ENCODE measurements around the gene ECD. TPM values are rescaled to one million over a fixed set of nuclear protein-coding genes. Genes with fewer than 3 reads are reported as not detected.

The ECD gene
- total and polyA plus RNA-seq, 10 of the 15 experiments (the other 5 are each of a cell fraction or from before 2014, with no cell fraction given), result 27.3 to 61.6 (median 44.0) TPM

GRCh38 chr10:73131913-73132686, 35.7 kb downstream of the ECD start:
- intact Hi-C loops (cut with micrococcal nuclease; ENCODE audit: unreplicated experiment) (no loop called here), in situ Hi-C loops (cut with MboI) (no loop called here)
- Histone ChIP-seq H2AFZ (ENCODE audit: control insufficient read depth, low read depth, low read length) (no peak overlapping the region), H3K27ac (ENCODE audit: control insufficient read depth, insufficient read depth) (no peak overlapping the region), H3K79me2 (ENCODE audit: control insufficient read depth, insufficient read depth, low read length) (no peaks in the 10 kb centered on the region), H3K9me3 (replicated peaks; ENCODE audit: control insufficient read depth, insufficient read depth, low read length) (no peaks in the 10 kb centered on the region), H3K4me2 (ENCODE audit: control insufficient read depth, insufficient read depth) (no peak overlapping the region), H3K9ac (ENCODE audit: control insufficient read depth, insufficient read depth, low read length) (no peak overlapping the region), H3K36me3 (ENCODE audit: control insufficient read depth in 2 of 2, insufficient read depth in 2 of 2, low read length in 1 of 2) (peaks cover 3 to 21% of the 10 kb centered on the region in 2 experiments; a peak in 3 of 4 replicates), H3K4me1 (ENCODE audit: control insufficient read depth, insufficient read depth, low read length) (no peaks in the 10 kb centered on the region), H3K27me3 (replicated peaks in 1 of 2; ENCODE audit: control insufficient read depth in 2 of 2, insufficient read depth in 2 of 2, low read length in 1 of 2) (no peaks in the 10 kb centered on the region), H4K20me1 (ENCODE audit: control insufficient read depth, insufficient read depth) (no peaks in the 10 kb centered on the region), H3K4me3 (no peak overlapping the region)
- RAD21 ChIA-PET (ENCODE audit: unreplicated experiment), result no interaction called here
- 98% methylated on average over 2 of the region's 2 CpGs for WGBS (ENCODE audit: insufficient coverage, insufficient replicate concordance, low lambda C conversion rate, missing lambda C conversion rate)
- SMC1A ChIA-PET (ENCODE audit: uncharacterized antibody, unreplicated experiment), result interaction anchor here (1.0 to 1.6 kb wide), 4 partner anchors 8 to 53 kb away, joined by 3 to 4 read pairs (median 3); partner anchors contain the start of gene P4HA1
- no TSS peak for BruUV-seq (replicated peaks)
- ATAC-seq, result no peak
- POLR2A ChIA-PET, result interaction anchor here (0.6 to 1.0 kb wide), 2 partner anchors 37 to 1442 kb away, joined by 3 to 4 read pairs; no protein-coding TSS in a partner anchor
- no peak for FAIRE-seq
- DNase-seq (ENCODE audit: low read depth, low spot score), result no peak
- CTCF ChIA-PET, result interaction anchor here (1.0 to 2.3 kb wide), 3 partner anchors 27 to 71 kb away, joined by 3 to 10 read pairs (median 3); no protein-coding TSS in a partner anchor
- TF ChIP-seq, protein P1, sequence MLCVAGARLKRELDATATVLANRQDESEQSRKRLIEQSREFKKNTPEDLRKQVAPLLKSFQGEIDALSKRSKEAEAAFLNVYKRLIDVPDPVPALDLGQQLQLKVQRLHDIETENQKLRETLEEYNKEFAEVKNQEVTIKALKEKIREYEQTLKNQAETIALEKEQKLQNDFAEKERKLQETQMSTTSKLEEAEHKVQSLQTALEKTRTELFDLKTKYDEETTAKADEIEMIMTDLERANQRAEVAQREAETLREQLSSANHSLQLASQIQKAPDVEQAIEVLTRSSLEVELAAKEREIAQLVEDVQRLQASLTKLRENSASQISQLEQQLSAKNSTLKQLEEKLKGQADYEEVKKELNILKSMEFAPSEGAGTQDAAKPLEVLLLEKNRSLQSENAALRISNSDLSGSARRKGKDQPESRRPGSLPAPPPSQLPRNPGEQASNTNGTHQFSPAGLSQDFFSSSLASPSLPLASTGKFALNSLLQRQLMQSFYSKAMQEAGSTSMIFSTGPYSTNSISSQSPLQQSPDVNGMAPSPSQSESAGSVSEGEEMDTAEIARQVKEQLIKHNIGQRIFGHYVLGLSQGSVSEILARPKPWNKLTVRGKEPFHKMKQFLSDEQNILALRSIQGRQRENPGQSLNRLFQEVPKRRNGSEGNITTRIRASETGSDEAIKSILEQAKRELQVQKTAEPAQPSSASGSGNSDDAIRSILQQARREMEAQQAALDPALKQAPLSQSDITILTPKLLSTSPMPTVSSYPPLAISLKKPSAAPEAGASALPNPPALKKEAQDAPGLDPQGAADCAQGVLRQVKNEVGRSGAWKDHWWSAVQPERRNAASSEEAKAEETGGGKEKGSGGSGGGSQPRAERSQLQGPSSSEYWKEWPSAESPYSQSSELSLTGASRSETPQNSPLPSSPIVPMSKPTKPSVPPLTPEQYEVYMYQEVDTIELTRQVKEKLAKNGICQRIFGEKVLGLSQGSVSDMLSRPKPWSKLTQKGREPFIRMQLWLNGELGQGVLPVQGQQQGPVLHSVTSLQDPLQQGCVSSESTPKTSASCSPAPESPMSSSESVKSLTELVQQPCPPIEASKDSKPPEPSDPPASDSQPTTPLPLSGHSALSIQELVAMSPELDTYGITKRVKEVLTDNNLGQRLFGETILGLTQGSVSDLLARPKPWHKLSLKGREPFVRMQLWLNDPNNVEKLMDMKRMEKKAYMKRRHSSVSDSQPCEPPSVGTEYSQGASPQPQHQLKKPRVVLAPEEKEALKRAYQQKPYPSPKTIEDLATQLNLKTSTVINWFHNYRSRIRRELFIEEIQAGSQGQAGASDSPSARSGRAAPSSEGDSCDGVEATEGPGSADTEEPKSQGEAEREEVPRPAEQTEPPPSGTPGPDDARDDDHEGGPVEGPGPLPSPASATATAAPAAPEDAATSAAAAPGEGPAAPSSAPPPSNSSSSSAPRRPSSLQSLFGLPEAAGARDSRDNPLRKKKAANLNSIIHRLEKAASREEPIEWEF (IDR thresholded peaks at IDR 0.05; ENCODE audit: insufficient replicate concordance, low read depth, low read length), result peak; percentile 58
- no peak for TF ChIP-seq MTA2 (IDR thresholded peaks at IDR 0.05; ENCODE audit: low read depth)
- peak; percentile 93 for TF ChIP-seq MEF2B (IDR thresholded peaks at IDR 0.05; ENCODE audit: partially characterized antibody, poor library complexity, severe bottlenecking)
- no peak for TF ChIP-seq ZSCAN29 (IDR thresholded peaks at IDR 0.05)
- no peak for TF ChIP-seq NRF1 (conservative IDR thresholded peaks at IDR 0.05; ENCODE audit: low read depth, low read length)
- no peak for TF ChIP-seq ZNF274 (IDR thresholded peaks at IDR 0.05; ENCODE audit: insufficient read depth, insufficient read length)
- TF ChIP-seq ATF2 (IDR thresholded peaks at IDR 0.05; ENCODE audit: low read length), result no peak
- TF ChIP-seq PRDM15 (CRISPR knock-in tag; IDR thresholded peaks at IDR 0.05), result no peak
- no peak for TF ChIP-seq FOS (IDR thresholded peaks at IDR 0.05; ENCODE audit: borderline replicate concordance, extremely low read depth, insufficient read length)
